ENCODE results near the gene STN1.
"Not testable (repeated sequence)": the region's sequence is repeated elsewhere in the genome, so short reads cannot be mapped to it uniquely, and the experiment has no call there.

Gene STN1

DNA sequence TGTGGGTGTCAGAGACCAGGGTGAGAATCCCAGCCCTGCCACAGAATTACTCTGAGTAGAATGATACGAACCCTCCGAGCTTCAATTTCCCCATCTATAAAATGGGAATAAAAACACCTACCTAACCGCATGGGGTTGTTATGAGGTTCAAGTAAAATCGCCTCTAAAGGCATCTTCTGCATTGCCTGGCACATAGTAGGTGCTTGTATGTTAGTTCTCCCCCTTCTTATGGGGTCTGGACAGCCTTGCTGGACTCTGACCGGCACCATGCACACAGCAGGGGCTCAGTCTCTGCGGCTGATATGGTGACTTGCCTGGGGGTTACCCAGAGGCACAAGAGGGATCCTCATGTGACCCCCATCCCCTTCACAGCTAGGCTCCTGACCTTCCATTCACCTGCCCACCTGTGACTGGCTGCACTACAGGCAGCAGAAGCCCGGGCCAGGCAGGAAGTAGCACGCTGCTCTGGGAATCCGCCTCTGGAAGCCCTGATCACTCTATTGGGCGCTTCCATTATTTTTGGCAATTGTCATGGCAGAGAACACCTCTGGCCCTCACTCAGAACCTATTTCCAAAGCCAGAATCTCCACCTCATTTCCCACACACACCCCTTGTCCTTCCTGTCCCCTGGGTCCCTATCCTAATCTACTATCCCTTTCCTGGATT lies 68.6 kb downstream of the STN1 start:
- TF ChIP-seq, protein P1, sequence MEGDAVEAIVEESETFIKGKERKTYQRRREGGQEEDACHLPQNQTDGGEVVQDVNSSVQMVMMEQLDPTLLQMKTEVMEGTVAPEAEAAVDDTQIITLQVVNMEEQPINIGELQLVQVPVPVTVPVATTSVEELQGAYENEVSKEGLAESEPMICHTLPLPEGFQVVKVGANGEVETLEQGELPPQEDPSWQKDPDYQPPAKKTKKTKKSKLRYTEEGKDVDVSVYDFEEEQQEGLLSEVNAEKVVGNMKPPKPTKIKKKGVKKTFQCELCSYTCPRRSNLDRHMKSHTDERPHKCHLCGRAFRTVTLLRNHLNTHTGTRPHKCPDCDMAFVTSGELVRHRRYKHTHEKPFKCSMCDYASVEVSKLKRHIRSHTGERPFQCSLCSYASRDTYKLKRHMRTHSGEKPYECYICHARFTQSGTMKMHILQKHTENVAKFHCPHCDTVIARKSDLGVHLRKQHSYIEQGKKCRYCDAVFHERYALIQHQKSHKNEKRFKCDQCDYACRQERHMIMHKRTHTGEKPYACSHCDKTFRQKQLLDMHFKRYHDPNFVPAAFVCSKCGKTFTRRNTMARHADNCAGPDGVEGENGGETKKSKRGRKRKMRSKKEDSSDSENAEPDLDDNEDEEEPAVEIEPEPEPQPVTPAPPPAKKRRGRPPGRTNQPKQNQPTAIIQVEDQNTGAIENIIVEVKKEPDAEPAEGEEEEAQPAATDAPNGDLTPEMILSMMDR (conservative IDR thresholded peaks at IDR 0.05): no peak
- no peak for TF ChIP-seq ZFX (IDR thresholded peaks at IDR 0.05)

DNA sequence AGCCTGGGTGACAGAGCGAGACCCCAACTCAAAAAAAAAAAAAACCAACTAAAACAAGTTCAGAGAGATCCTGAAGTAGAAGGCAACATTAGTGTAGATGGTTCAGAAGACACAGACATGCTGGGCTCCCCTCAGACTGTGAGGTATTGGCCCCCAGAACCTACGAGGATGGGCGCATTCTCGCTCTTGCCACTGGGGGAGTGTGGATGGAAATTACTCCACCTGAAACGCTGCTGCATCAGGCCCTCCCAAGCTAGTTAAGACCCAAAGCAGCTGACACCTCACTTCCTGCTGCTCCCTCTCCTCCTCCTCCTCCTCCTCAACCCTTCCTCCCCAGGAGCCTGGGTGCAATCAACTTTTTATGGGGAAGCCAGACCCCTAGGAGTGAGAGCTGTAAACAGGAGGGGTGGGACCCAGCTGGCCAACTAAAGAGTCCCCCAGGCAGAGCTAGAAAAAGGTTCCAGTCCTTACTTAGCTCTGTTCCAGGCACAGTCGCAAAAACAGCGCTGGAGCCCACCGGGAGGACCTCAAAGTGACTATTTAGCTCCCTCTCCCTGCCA lies 70.0 kb downstream of the STN1 start:
- TF ChIP-seq ZFX (IDR thresholded peaks at IDR 0.05): no peak
- TF ChIP-seq, protein P1 (conservative IDR thresholded peaks at IDR 0.05): no peak; the same call in 1 of the 2 replicates
- H3K27ac ChIP-seq: no peak overlapping the region

More for the DNA sequence above, 68.6 kb downstream of the STN1 start:
- no peak overlapping the region for H3K27ac ChIP-seq

DNA sequence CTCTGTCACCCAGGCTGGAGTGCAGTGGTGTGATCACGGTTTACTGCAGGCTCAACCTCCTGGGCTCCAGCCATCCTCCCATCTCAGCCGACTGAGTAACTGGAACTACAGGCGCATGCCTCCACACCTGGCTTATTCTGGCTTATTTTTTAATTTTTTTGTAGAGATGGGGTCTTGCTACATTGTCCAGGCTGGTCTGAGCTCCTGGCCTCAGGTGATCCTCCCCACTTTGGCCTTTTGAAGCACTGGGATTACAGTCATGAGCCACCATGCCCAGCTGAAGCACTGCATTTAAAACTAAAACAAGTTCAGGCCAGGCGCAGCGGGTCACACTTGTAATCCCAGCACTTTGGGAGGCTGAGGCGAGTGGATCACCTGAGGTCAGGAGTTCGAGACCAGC lies 70.6 kb downstream of the STN1 start:
- TF ChIP-seq, protein P1 (conservative IDR thresholded peaks at IDR 0.05): no peak
- no peak for TF ChIP-seq ZFX (IDR thresholded peaks at IDR 0.05)
- H3K27ac ChIP-seq: no peak overlapping the region

DNA sequence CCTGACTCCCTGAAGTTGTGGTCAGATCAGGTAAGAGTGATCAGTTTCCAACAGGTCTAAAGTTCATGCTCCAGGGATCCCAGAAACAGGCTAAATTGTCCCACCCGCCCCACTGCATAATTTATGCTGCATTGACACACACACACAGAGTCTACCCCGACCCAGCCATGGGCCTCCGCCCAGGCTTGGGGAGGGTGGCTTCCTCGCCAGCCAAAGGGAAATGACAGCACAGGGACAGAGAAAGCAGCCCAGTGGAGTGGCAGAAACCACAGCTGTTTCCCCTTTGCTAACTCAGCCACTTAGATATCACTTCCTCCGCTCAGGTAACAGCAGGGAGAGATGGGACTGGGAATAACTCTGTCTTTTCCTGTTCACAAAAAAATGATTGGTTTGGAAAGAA lies 72.0 kb downstream of the STN1 start:
- no peak overlapping the region for H3K27ac ChIP-seq
- TF ChIP-seq, protein P1 (conservative IDR thresholded peaks at IDR 0.05): no peak
- TF ChIP-seq ZFX (IDR thresholded peaks at IDR 0.05): no peak

DNA sequence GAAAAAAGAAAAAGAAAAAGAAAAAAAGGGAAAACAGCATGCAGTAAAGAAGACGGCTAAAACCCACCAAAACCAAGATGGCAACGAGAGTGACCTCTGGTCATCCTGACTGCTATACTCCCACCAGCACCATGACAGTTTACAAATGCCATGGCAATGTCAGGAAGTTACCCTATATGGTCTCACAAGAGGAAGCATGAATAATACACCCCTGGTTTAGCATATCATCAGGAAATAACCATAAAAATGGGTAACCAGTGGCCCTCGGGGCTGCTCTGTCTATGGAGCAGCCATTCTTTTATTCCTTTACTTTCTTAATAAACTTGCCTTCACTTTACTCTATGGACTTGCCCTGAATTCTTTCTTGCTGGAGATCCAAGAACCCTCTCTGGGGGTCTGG lies 72.6 kb downstream of the STN1 start:
- not testable (repeated sequence) for H3K27ac ChIP-seq

DNA sequence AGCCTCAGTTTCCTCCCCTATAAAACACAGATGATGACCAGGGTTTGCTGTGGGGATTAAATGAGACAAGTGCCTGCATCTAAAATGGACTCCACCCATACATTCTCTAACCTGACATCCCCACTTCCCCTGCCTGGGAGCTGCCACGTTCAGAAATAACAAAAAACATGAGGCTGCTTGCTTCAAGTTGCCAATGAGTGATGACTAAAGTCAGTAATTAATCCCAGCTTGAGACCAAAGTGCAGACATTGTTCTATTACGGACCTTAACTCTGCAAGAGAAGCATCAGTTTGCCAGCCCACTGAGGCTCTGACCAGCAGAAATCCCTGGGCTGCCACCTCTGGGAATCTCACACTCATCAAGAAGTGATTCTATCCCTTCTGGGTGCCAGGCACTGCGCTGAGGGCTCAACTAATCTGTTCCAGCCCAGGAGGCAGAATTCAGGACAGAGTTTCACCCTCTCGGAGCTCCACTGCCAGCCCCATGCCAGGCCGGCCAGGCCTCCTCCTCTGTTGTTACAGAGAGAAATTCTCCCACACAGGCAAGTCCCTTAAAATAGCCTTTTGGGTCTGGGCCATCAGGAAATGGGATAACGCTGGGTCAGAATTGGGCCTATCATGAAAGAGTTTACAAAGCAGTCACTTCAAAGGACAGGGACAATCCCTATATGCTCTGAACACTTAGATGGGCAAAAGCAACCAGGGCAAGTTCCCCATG lies 74.0 kb downstream of the STN1 start:
- H3K27ac ChIP-seq: no peak overlapping the region
- TF ChIP-seq, protein P1 (conservative IDR thresholded peaks at IDR 0.05): no peak
- TF ChIP-seq ZFX (IDR thresholded peaks at IDR 0.05): no peak

DNA sequence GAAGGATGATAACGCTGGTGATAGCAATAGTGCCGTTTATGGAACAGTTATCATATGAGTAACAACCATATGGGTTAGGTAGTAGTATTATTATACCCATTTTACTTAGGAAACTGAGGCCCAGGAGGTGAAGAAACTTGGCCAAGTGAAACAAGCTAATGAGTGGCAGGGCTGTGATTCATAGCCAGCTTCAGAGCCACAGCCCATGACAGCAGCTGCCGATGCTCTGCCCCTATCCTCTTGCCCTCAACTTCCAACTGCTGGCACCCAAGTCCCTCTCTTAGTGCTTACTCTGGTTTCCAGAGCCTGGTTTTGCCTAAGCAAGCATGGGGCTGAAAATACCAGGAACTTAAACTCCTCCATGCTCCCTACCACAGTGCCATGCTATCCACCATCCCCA lies 74.9 kb downstream of the STN1 start:
- H3K27ac ChIP-seq: no peak overlapping the region
- TF ChIP-seq, protein P1 (conservative IDR thresholded peaks at IDR 0.05): no peak
- TF ChIP-seq ZFX (IDR thresholded peaks at IDR 0.05): no peak

Measured in C4-2B (cell line).